GM19099 (cell line): ENCODE measurements around the gene PRR35.

ENCODE experiments used
- POLR2A ChIP-seq: IDR thresholded peaks from 3 replicates; pipeline ENCODE4 v1.6.1; 2011; ENCODE audit warnings: low read depth; ENCODE audit not compliant: insufficient read length; ENCODE audit errors: extremely low read depth

The PRR35 gene

DNA sequence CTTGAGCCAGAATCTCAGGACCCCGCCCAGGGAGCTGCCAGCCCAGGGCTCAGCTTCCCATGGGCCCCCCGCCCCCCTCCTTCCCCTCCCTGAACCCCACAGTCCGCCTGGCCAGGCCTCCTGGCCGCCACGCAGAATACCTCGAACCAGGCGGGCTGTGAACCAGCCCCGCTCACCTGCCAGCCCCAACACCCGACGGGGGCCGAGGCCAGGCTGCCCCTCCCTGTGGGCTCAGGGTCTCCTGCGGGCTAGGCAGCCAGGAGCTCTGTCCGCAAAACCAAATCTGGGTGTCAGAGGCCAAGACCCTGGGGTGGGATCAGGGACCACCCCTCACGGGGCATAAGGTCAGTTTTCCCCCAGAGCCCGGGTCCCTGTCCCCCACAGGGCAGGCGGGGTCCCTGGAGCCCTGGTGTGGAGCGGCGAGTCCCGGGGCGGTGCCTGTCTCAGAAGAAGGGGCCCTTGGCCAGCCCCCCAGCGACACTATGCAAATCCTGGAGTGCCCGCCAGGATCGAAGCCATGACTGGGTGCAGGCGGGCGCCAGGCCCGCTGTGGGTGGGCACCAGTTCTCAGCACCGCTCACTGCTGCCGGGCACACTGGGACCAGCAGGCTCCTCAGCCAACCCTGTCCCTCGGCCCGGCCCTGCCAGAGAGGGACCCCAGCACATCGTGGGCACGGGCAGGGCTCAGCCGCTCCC, 6.4 kb upstream of the PRR35 start:
- TF ChIP-seq POLR2A = no peak

DNA sequence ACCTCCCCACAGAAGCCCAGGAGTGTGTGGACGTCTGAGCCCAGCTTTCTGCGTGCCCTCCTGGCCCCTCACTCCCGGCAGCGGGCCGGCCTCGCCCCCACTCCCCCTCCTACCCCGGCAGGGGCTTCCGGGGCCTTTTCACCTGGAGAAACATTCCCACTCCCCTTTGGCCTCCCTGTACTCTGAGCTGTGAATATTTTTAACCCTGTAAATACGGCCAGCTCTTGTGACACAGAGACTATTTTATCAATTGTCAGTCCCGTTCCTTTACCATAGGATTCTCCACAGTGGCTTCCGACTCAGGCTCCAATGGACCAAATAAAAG, 5.9 kb upstream of the PRR35 start:
- no peak for TF ChIP-seq POLR2A

DNA sequence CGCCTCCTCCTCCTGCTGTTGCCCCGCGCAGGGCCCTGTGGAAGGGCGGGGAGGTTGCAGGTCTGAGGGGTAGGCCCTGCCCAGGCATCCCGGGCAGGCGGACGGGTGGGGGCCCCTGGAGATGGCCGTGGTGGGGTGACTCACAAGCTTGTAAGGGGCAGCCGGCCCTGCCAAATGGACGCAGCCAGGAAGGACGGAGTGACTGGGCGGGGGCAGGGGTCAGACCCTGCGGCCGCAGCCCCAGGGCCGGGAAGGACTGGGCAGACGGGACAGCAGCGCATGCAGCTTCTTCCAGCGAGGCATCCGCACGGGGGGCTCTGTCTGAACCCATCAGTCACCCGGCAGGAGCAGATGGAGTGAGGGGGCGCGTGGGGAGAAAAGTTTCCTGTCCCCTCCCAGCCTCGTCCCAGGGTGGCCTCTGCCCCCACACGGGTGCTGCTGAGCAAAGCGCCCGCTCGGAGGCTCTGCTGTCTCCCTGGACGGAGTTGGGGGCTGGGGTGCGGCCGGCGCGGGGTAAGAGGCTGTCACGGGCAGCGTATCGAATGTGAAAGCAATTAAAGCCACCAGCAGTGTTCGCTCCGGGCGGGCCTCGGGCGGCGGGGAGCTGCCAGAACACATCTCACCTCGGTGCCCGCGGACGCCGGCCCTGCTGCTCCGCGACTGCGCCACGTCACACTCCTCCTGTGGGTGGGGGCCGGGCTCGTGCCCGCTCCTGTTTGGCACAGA, 5.4 kb upstream of the PRR35 start:
- TF ChIP-seq POLR2A = no peak

DNA sequence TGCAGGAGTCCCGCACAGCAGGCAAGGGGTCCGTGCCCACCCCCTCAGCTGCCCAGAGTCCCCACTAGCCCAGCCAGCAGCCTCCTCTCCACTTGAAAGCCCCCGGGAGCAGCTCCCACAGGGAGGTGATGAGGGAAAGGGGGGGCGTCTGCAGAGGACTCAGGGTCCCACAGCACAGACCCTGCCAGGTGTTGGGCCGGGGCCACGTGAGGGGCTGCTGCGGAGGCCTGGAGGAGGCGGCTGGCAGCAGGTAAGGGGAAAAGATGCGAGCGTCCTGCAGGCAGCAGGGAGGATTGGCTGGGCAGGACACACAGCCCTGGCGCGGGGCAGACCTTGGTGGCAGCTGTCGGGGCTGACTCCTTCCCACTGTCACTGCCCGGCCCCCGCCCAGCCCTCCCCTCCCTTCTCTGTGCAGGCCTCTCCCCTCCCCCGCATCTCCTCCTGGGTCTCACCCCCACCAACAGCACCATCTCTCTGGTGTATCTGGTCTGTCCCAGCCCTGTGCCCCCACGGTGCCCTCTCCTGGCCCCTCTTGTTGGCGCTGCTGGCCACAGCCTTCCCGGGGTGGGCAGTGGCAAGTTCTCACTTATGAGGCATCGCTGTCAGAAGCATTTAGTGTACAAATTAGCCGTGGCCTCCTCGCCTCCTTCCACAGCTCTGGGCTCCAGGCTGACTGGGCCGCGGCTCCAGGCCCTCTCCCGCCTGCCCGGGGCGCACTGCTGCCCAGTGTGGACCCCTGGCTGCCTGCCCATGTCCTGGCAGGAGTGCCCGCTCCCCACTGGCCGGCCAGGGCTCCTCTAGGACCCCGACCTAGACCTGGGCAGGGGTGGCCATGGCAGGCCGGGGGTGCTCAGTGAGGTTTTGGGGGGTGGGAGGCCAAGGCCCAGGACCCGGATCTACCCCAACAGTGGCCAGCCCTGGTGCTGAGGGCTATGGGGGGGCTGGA, 4.4 kb upstream of the PRR35 start:
- no peak for TF ChIP-seq POLR2A

DNA sequence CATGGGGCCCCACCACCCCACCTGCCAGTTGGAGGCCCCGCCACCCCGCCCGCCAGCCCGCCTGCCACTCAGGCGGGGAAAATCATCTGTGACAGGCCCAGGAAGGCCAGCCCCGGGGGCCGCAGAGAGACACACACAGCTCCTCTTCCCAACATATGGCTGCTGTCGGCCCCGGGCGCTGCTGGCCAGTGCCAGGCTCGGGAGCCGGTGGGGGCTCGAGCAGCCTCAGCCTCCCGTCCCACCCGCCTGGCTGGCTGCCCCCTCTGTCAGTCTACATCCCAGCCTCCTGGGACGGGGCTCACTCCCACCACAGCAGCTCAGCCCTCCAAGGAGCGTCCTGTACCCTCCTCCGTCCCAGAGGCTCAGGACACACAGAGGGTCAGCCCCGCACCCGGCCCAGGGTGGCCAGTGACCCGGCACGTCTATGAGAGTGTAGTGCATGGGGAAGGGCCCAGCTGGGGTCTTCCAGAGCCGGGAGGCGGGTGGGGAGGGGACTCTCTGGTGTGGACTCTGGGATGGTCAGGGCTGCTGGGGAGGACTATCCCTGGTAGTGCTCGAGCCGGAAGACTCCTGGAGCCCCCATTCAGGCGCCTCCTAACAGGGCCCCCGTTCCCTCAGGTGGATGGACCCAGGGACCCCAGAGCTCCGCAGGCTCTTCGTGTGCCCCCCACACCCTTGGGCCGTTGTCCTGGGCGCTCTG, 3.6 kb upstream of the PRR35 start:
- TF ChIP-seq POLR2A = no peak

DNA sequence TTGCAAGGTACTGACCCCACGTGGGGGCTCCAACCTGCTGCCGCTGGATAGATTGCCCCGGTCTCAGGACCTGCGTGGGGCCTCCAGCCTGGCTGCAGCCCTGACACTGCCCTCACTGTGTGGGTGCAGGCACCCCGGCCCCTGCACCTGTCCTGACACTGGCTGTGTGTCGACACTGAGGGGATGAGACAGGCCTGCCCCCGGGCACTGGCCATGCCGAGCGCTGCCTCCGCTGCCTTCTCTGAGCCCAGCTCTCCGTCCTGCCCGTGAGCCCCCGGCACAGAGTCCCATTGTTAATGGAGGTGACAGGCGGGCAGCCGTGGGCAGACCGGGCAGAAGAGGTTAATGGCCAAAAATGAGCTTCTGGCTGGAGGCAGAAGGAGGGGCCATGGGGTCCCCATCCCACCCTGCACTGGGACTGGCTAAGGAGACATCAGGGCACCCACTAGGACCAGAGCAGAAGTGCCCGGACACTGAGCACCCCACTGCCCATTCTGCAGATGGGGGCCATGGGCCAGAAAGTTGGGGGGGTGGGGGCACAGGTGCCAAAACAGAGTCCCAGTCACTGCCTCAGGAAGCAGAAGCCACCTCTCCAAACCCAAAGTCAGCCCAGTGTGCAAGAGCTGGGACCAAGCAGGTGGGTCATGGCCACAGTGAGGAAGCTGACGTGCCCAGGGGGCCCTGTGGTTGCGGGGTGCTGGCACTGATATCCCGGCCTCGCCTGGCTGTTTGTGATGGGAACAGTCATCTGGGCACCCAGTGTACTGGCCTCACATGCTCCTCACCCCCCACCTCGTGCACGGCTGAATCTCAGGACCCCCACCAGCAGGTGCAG, 2.5 kb upstream of the PRR35 start:
- TF ChIP-seq POLR2A = no peak

DNA sequence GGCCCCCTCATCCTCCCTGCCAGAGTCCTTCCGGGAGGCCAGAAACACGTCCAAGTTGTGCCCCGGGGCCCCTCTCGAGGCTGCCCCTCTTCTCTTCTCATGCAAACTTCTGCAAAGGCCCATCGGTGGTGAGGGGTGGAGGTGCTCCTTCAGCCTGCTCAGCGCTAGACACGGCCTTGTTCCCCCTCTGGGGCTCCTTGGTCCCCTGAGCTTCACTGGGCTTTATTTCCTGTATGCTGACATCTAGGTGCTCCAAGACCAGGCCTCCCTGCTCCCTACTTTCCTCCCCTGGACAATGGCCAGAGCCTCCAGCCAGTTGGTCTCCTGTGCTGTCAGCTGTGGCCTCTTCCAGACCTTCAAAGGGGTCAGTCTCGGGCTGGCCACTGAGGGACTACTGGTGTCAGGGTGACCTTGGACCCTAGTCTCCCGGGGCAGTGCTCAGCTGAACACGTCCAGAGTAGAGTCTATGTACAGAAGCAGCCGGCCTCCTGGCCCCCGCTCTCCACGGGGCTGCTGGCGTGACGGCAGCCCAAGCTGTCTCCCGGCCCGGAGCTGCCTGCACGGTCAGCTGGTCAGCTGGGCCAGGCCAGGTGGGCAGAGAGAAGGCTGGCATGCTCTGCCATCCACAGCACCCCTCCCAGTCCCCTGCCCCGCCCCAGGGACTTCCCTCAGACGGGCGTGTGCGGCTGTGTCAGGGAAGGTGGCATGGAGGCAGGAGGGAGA, 1.7 kb upstream of the PRR35 start:
- no peak for TF ChIP-seq POLR2A

DNA sequence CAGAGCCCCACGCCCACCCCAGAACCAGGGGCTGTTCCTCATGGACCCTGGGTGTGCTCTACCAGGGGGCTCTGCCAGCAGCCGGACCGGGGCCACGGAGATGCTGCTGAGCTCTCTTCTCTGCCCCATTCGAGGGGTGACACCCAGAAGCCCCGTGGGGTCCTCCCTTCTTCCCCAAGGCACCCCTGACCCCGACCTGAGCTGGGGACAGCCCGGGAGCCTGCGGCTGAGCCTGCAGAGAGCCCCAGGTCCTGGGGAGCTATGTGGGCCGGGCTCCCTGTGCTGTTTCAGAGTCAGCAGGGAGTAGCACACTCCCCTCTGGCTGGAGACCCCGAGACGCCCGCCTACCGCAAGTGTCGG, 1.2 kb upstream of the PRR35 start:
- no peak for TF ChIP-seq POLR2A

DNA sequence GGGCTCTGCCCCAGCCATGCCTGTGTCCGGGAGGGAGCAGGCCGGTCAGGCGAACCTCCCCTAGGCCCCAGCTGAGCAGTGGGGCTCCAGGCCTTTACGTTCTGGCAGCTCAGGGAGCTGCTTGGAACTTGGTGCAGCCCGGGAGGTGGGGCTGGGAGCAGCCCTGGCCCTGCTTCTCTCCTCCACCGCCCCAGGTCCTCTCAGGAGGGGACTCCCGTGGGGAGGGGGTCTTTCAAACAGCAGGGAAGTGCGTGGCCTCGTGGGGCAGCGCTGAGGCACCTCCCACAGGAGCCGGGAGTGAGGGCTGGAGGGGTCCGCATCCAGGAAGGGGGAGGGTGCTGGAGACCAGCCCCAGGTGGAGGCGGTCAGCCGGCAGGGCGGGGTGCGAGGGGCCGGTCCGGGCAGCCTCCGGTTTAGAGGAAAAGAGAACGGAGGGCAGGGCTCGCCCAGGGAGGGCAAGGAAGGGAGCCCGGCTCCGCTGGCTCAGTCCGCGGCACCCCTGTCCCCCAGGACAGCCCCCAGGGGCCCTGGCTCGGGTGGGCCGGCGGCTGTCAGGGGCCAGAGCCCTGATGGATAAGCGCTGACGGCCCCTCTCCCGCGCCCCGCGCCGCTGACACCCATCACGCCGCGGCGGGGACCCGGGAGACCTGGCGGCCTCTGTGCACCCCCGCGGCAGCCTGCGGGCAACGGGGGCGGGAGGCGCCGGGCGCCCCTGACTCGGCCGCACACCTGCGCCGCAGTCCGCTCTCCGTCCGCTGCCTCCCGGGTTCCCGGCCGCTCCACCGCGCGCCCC, 587 bp upstream of the PRR35 start:
- no peak for TF ChIP-seq POLR2A

DNA sequence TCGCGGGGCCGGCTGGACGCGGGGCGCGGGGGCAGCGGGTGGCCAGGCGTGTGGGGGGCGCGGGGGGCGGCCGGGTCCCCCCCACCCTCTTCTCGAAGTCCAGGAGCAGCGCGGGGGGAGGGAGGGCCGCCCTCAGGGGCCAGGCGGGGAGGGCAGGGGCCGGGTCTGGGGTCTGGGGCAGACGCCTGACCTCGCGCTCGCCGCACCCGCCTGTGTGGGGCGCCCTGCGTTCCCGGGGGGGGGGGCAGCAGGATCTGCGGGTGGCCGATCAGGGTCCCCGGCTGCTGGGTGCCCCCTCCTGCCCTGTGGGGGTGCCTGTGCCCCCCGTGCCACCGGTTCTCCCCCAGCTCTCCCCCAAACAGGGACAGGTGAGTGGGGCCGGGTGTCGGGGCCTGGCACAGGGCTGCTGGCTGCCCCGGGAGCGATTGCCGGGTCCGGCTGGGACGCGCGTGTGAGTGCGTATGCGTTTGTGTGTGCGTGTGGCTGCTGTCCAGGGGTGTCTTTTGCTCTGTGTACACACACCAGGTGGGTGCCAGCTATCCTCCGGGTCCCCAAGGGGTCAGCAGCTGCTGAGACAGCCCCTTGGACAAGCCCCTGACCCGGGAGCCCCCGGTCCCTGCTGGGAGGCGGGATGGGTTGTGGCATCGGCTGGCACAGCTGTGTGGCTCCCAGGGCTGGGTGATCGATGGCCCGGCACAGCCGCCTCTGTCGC, 663 bp downstream of the PRR35 start:
- TF ChIP-seq POLR2A = no peak

DNA sequence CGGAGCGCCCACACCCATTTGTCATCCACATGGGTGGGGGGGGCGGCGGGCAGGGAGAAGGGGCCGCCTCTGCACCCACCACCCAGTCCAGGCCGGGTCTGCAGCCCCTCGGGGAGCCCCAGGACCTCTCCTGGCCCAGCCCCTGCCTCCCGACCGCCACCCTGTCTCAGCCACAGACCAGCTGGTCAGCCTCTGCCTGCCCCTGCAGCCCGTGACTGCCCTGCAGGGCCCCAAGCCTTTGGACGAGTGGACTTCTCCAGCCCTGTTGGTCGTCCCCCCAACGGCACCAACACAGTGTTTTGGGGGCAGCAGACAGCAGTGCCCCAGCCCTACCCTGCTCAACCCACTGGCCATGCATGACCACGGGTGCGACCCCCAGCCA, 1.2 kb downstream of the PRR35 start:
- TF ChIP-seq POLR2A = no peak
